ENCODE data around the gene ARHGAP25.

DNA sequence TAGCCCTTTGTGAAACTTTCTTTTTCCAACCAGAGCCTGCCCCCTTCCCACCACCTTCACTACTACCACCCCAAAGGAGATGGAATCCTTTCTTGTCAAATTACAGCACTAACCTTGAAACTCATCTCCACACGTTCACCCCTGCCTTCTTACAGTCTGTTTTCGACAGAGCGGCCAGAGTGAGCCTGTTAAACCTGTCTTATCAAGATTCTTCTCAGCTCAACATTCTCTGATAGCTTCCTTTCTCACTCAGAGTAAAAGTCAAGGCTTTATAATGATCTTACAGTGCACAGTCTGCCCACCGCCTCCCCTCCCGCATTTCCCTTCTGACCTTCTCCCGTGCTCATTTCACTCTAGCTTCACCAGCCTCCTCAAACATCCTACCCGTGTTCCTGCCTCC lies 56.0 kb downstream of the ARHGAP25 start:
- TF ChIP-seq, protein P1, sequence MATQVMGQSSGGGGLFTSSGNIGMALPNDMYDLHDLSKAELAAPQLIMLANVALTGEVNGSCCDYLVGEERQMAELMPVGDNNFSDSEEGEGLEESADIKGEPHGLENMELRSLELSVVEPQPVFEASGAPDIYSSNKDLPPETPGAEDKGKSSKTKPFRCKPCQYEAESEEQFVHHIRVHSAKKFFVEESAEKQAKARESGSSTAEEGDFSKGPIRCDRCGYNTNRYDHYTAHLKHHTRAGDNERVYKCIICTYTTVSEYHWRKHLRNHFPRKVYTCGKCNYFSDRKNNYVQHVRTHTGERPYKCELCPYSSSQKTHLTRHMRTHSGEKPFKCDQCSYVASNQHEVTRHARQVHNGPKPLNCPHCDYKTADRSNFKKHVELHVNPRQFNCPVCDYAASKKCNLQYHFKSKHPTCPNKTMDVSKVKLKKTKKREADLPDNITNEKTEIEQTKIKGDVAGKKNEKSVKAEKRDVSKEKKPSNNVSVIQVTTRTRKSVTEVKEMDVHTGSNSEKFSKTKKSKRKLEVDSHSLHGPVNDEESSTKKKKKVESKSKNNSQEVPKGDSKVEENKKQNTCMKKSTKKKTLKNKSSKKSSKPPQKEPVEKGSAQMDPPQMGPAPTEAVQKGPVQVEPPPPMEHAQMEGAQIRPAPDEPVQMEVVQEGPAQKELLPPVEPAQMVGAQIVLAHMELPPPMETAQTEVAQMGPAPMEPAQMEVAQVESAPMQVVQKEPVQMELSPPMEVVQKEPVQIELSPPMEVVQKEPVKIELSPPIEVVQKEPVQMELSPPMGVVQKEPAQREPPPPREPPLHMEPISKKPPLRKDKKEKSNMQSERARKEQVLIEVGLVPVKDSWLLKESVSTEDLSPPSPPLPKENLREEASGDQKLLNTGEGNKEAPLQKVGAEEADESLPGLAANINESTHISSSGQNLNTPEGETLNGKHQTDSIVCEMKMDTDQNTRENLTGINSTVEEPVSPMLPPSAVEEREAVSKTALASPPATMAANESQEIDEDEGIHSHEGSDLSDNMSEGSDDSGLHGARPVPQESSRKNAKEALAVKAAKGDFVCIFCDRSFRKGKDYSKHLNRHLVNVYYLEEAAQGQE (IDR thresholded peaks at IDR 0.05; ENCODE audit: low read depth): no peak
- TF ChIP-seq TAF1 (IDR thresholded peaks at IDR 0.05; ENCODE audit: low read depth) (no peak), EP300 (IDR thresholded peaks at IDR 0.05; ENCODE audit: borderline replicate concordance) (no peak), YY1 (IDR thresholded peaks at IDR 0.05; ENCODE audit: low read depth) (no peak), RAD21 (IDR thresholded peaks at IDR 0.05; ENCODE audit: low read depth) (no peak), CEBPB (IDR thresholded peaks at IDR 0.05) (no peak)
- TF ChIP-seq, protein P2, sequence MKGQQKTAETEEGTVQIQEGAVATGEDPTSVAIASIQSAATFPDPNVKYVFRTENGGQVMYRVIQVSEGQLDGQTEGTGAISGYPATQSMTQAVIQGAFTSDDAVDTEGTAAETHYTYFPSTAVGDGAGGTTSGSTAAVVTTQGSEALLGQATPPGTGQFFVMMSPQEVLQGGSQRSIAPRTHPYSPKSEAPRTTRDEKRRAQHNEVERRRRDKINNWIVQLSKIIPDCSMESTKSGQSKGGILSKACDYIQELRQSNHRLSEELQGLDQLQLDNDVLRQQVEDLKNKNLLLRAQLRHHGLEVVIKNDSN (IDR thresholded peaks at IDR 0.05): no peak

Data from Ishikawa (cell line).